Bronchial epithelial cell (primary cell): ENCODE data around the gene AHCYL2. TPM values are rescaled to one million over a fixed set of nuclear protein-coding genes. Genes with fewer than 3 reads are reported as not detected.

ENCODE experiments used
- DNase-seq: peaks from one replicate; pipeline ENCODE4 v3.0.0-alpha.2; 2010; ENCODE audit warnings: low read depth
- FAIRE-seq: peaks from 2 replicates; lab custom pipeline; 2011; peaks lifted over from hg19 to GRCh38; lab: Jason Lieb, UNC
- H3K27me3 ChIP-seq: 2 replicates; pipeline ENCODE4 v1.5.1; 2011; ENCODE audit warnings: low read length; ENCODE audit not compliant: control insufficient read depth, insufficient read depth
- H3K36me3 ChIP-seq: 2 replicates; pipeline ENCODE4 v1.5.1; 2011; ENCODE audit warnings: low read length; ENCODE audit not compliant: control insufficient read depth, insufficient read depth
- H3K4me3 ChIP-seq: 2 replicates; pipeline ENCODE4 v1.5.1; 2011; ENCODE audit warnings: mild to moderate bottlenecking, low read depth, low read length, control low read depth
- CTCF ChIP-seq: IDR thresholded peaks from 2 replicates; pipeline ENCODE4 v1.5.1; 2011; ENCODE audit warnings: mild to moderate bottlenecking, moderate library complexity, low read length, control low read depth, inconsistent platforms; ENCODE audit not compliant: insufficient read depth, severe bottlenecking
- total RNA-seq: library from RNA; depleted of rRNA; stranded (reverse); fragments of >200 nt; gene quantifications from 2 replicates; pipeline ENCODE4 v1.2.1, GENCODE V29; 2014

Gene AHCYL2
- total RNA-seq, 1 donor from 2014 or later = 5.0 TPM

- Histone ChIP-seq H3K27me3 (no peaks in the 10 kb centered on the region), H3K4me3 (peak within 1 kb of the TSS; percentile 64), H3K36me3 (no peaks in the 10 kb centered on the region)
- peak; percentile 62 for DNase-seq
- FAIRE-seq = no peak
- TF ChIP-seq CTCF = no peak
These were observed 209.2 kb downstream of the AHCYL2 start, which contains the start of gene STRIP2 for GRCh38 chr7:129433847-129434674. Gene STRIP2 (plus strand): TSS chr7:129434432. CDS start chr7:129434473, 41 bp downstream.

- DNase-seq = no peak
These were observed 210.0 kb downstream of the AHCYL2 start for GRCh38 chr7:129434675-129435318.

GRCh38 chr7:129435414-129435829 lies 210.6 kb downstream of the AHCYL2 start:
- DNase-seq (peak; percentile 15), FAIRE-seq (no peak)
- H3K27me3 ChIP-seq = no peaks in the 10 kb centered on the region
- H3K36me3 ChIP-seq = no peaks in the 10 kb centered on the region
- TF ChIP-seq CTCF = no peak
- H3K4me3 ChIP-seq = peak overlapping the region; percentile 64

More at GRCh38 chr7:129434675-129435318, 210.0 kb downstream of the AHCYL2 start:
- Histone ChIP-seq H3K4me3 (peak overlapping the region; percentile 64), H3K27me3 (no peaks in the 10 kb centered on the region), H3K36me3 (no peaks in the 10 kb centered on the region)
- FAIRE-seq = no peak
- no peak for TF ChIP-seq CTCF

- DNase-seq (no peak), FAIRE-seq (no peak)
- Histone ChIP-seq H3K36me3 (no peaks in the 10 kb centered on the region), H3K27me3 (no peaks in the 10 kb centered on the region), H3K4me3 (no peak overlapping the region)
- TF ChIP-seq CTCF = no peak
These were observed 211.6 kb downstream of the AHCYL2 start for GRCh38 chr7:129436335-129436923.

- TF ChIP-seq CTCF = no peak
- no peak overlapping the region for H3K4me3 ChIP-seq
- no peaks in the 10 kb centered on the region for H3K27me3 ChIP-seq
- H3K36me3 ChIP-seq = no peaks in the 10 kb centered on the region
- FAIRE-seq (no peak), DNase-seq (peak; percentile 47)
These were observed 212.4 kb downstream of the AHCYL2 start for GRCh38 chr7:129437190-129437589.
